Pancreas (tissue), 10 donors: Measurements from ENCODE around the gene MTCL1. TPM values are rescaled to one million over a fixed set of nuclear protein-coding genes. Genes with fewer than 3 reads are reported as not detected.

Source experiments
- ATAC-seq, 4 donors: fragments of 200-7000 bp; cut with Tn5 transposase; one replicate each; pipeline versions ENCODE4 v1.8.0 to v1.9.1; 2020; ENCODE audit warnings: mild to moderate bottlenecking in 4 of 4, moderate library complexity in 4 of 4
- DNase-seq, 6 donors: peaks; one replicate each; pipeline ENCODE4 v3.0.0-alpha.2; 2020
- FAIRE-seq: peaks from 2 replicates; lab custom pipeline; 2012; peaks lifted over from hg19 to GRCh38; lab: Jason Lieb, UNC
- H3K27ac ChIP-seq, 4 donors: fragments of 200-600 bp; sonication (generic); 1 replicate in 3 of 4; 2 replicates in 1 of 4; pipeline versions ENCODE4 v1.5.0 to v1.8.0; 2020
- H3K27me3 ChIP-seq, 4 donors: fragments of 200-600 bp; one replicate each; pipeline ENCODE4 v1.8.0; 2021
- H3K36me3 ChIP-seq, 3 donors: fragments of 200-600 bp; sonication (generic) in 1 of 3; one replicate each; pipeline versions ENCODE4 v1.5.0 to v1.8.0; 2020 to 2021
- H3K4me1 ChIP-seq, 3 donors: fragments of 200-600 bp; one replicate each; pipeline ENCODE4 v1.8.0; 2021
- H3K4me3 ChIP-seq, 4 donors: fragments of 200-600 bp; sonication (generic) in 2 of 4; one replicate each; pipeline versions ENCODE4 v1.5.0 to v1.8.0; 2020 to 2021
- H3K9me3 ChIP-seq, 4 donors: fragments of 200-600 bp; one replicate each; pipeline ENCODE4 v1.8.0; 2021
- CTCF ChIP-seq, 4 donors: fragments of 200-600 bp; sonication (generic) in 3 of 4; IDR thresholded peaks; one replicate each; pipeline versions ENCODE4 v1.5.0 to v1.8.0; 2021; ENCODE audit warnings: antibody characterized with exemption in 4 of 4
- WGBS, 2 donors: extraction: QIAGEN DNeasy Blood & Tissue Kit; methylation state at CpG; one replicate each; pipeline ENCODE4 v1.1.7; 2013; 5-methylcytosine and 5-hydroxymethylcytosine counted together
- intact Hi-C, 3 donors: fragments of 100-400 bp; cut with DNase I; formaldehyde crosslinking; loops; one replicate each; pipeline versions ENCODE4 v1.11.1 to v1.14.2; 2022
- polyA plus RNA-seq, 2 donors: library from polyadenylated mRNA; stranded (reverse); fragments of 200-250 nt; gene quantifications; one replicate each; pipeline ENCODE4 v1.2.3, GENCODE V29; 2013
- total RNA-seq, 6 donors: library from RNA; stranded (reverse); fragmentation: NEBNext Ultra II Directional in 4 of 6; extraction: Animal tissue kit (Norgen Biotek cat#: 25700) in 4 of 6; gene quantifications; one replicate each; pipeline versions ENCODE4 v1.2.1 to v1.2.4, GENCODE V29; 2021 to 2023
- donor health status: healthy with polysubstance abuse.
- donor health status: DM: no; HTN: no; CAD: no; lungs with moderate emphysema.
- donor health status: DM: no; HTN: no; CAD: no.
- donor health status: control.
- donor health status: control.
- donor health status: Bipolar disorder and iron deficiency.
- donor health status: DM: yes; HTN: yes; CAD: no.
- donor health status: DM: no; HTN: no; CAD: no.
- donor health status: DM: no; HTN: no; CAD: no.
- donor health status: DM: yes; HTN: yes; CAD: no.

The MTCL1 gene
- total and polyA plus RNA-seq, 8 donors: 9.2 to 18.4 (median 12.9) TPM

GRCh38 chr18:8856212-8856611, 150.9 kb downstream of the MTCL1 start:
- no peaks in the 10 kb centered on the region for H3K36me3 ChIP-seq
- FAIRE-seq (no peak), DNase-seq (no peak), ATAC-seq (no peak)
- no peaks in the 10 kb centered on the region for H3K9me3 ChIP-seq
- TF ChIP-seq CTCF (IDR thresholded peaks at IDR 0.05): no peak
- no peak overlapping the region for H3K4me3 ChIP-seq
- no peaks in the 10 kb centered on the region for H3K4me1 ChIP-seq
- 80 to 83% methylated on average over 8 of the region's 8 CpGs for WGBS, 2 donors
- no peaks in the 10 kb centered on the region for H3K27me3 ChIP-seq
- H3K27ac ChIP-seq: no peak overlapping the region
- intact Hi-C loops: no loop called here

- DNase-seq (no peak), FAIRE-seq (no peak), ATAC-seq (no peak)
- Histone ChIP-seq H3K4me1 (no peaks in the 10 kb centered on the region), H3K9me3 (no peaks in the 10 kb centered on the region), H3K27ac (no peak overlapping the region), H3K36me3 (no peaks in the 10 kb centered on the region), H3K27me3 (no peaks in the 10 kb centered on the region), H3K4me3 (no peak overlapping the region)
- 88 to 91% methylated on average over 34 of the region's 34 CpGs for WGBS, 2 donors
- TF ChIP-seq CTCF (IDR thresholded peaks at IDR 0.05): no peak
- intact Hi-C loops: no loop called here
Observed at GRCh38 chr18:8856769-8857393, 151.5 kb downstream of the MTCL1 start.

- no peaks in the 10 kb centered on the region for H3K9me3 ChIP-seq
- 83 to 92% methylated on average over 4 of the region's 4 CpGs for WGBS, 2 donors
- no peaks in the 10 kb centered on the region for H3K4me1 ChIP-seq
- no peak overlapping the region for H3K4me3 ChIP-seq
- H3K27me3 ChIP-seq: no peaks in the 10 kb centered on the region
- no peak overlapping the region for H3K27ac ChIP-seq
- DNase-seq (no peak), FAIRE-seq (no peak), ATAC-seq (no peak)
- no peak for TF ChIP-seq CTCF (IDR thresholded peaks at IDR 0.05)
- no peaks in the 10 kb centered on the region for H3K36me3 ChIP-seq
- intact Hi-C loops: no loop called here
Observed at GRCh38 chr18:8857806-8858205, 152.4 kb downstream of the MTCL1 start.

- no peak for DNase-seq
- Histone ChIP-seq H3K27me3 (no peaks in the 10 kb centered on the region), H3K4me3 (no peak overlapping the region), H3K36me3 (no peaks in the 10 kb centered on the region), H3K9me3 (no peaks in the 10 kb centered on the region), H3K4me1 (no peaks in the 10 kb centered on the region), H3K27ac (no peak overlapping the region)
- 35 to 37% methylated on average over 1 of the region's 1 CpG for WGBS, 2 donors
- FAIRE-seq: no peak
- intact Hi-C loops: no loop called here
- peak in 3 of 4 donors; percentile 45 to 68 (median 46) for ATAC-seq
- no peak for TF ChIP-seq CTCF (IDR thresholded peaks at IDR 0.05)
Observed at GRCh38 chr18:8858888-8859511, 153.6 kb downstream of the MTCL1 start.
